B cell (primary cell): Measurements from ENCODE around the gene ALKBH3. TPM values are rescaled to one million over a fixed set of nuclear protein-coding genes. Genes with fewer than 3 reads are reported as not detected.

Source experiments
- ATAC-seq: fragments of 200-7000 bp; cut with Tn5 transposase; one replicate; pipeline ENCODE4 v1.10.0; 2021; ENCODE audit warnings: low read depth, mild to moderate bottlenecking, moderate number of reproducible peaks, moderate library complexity
- CTCF ChIA-PET: fragments of 350-600 bp; sonication (Branson Sonifier 250); formaldehyde crosslinking; loops from one replicate; lab custom pipeline; 2021; ENCODE audit warnings: antibody characterized with exemption, inconsistent platforms; lab: Charles Lee
- POLR2A ChIA-PET: fragments of 350-600 bp; sonication (Branson Sonifier 250); formaldehyde crosslinking; loops from one replicate; lab custom pipeline; 2021; ENCODE audit warnings: antibody characterized with exemption; lab: Charles Lee
- DNase-seq: peaks from one replicate; pipeline ENCODE4 v3.0.0; 2013
- H2AFZ ChIP-seq: 2 replicates; pipeline ENCODE4 v1.6.1; 2012; ENCODE audit warnings: mild to moderate bottlenecking, low read depth, low read length; ENCODE audit not compliant: insufficient read depth, poor library complexity, severe bottlenecking
- H3K27ac ChIP-seq, 2 donors: 1 replicate in 1 of 2; 2 replicates in 1 of 2; pipeline ENCODE4 v1.5.1; 2012 to 2013; ENCODE audit warnings: low read length in 2 of 2, mild to moderate bottlenecking in 2 of 2, moderate library complexity in 1 of 2
- H3K27me3 ChIP-seq, 4 experiments: fragments of 200-600 bp in 1 of 4; sonication (generic) in 1 of 4; replicated peaks in 1 of 4; 1 replicate in 2 of 4; 2 replicates in 2 of 4; pipeline versions ENCODE4 v1.6.1 to v1.7.0; 2013 to 2016; ENCODE audit warnings: low read length in 3 of 4, mild to moderate bottlenecking in 2 of 4, mixed read lengths in 1 of 4, moderate library complexity in 1 of 4; ENCODE audit not compliant: insufficient read depth in 4 of 4, control insufficient read depth in 3 of 4; ENCODE audit errors: control extremely low read depth in 1 of 4
- H3K36me3 ChIP-seq, 2 experiments: replicated peaks in 1 of 2; 1 replicate in 1 of 2; 2 replicates in 1 of 2; pipeline versions ENCODE4 v1.6.1 to v1.7.1; 2013; ENCODE audit warnings: low read length in 1 of 2; ENCODE audit not compliant: insufficient read depth in 2 of 2, control insufficient read depth in 1 of 2; ENCODE audit errors: control extremely low read depth in 1 of 2, extremely low read depth in 1 of 2
- H3K4me1 ChIP-seq, 2 donors: fragments of 200-600 bp in 1 of 2; sonication (generic) in 1 of 2; 1 replicate in 1 of 2; 2 replicates in 1 of 2; pipeline versions ENCODE4 v1.5.1 to v1.6.1; 2013 to 2017; ENCODE audit warnings: low read length in 2 of 2; ENCODE audit not compliant: control insufficient read depth in 2 of 2, insufficient read depth in 2 of 2
- H3K4me2 ChIP-seq: replicated peaks from 2 replicates; pipeline ENCODE3; 2012; ENCODE audit warnings: mild to moderate bottlenecking, low read depth, low read length; ENCODE audit not compliant: poor library complexity, severe bottlenecking
- H3K4me3 ChIP-seq, 5 experiments: fragments of 200-600 bp in 1 of 5; sonication (generic) in 1 of 5; 1 replicate in 3 of 5; 2 replicates in 2 of 5; pipeline versions ENCODE4 v1.5.1 to v1.7.0; 2011 to 2016; ENCODE audit warnings: low read length in 4 of 5, mild to moderate bottlenecking in 4 of 5, low read depth in 2 of 5, control low read depth in 1 of 5, moderate library complexity in 1 of 5; ENCODE audit not compliant: insufficient read depth in 1 of 5; ENCODE audit errors: control extremely low read depth in 1 of 5, extremely low read depth in 1 of 5
- H3K79me2 ChIP-seq: fragments of 200-600 bp; sonication (generic); one replicate; pipeline ENCODE4 v1.6.0; 2016; ENCODE audit warnings: low read length; ENCODE audit not compliant: control insufficient read depth, insufficient read depth
- H3K9ac ChIP-seq: fragments of 200-600 bp; sonication (generic); 2 replicates; pipeline ENCODE4 v1.6.1; 2017; ENCODE audit warnings: mild to moderate bottlenecking, low read length, moderate library complexity
- H3K9me3 ChIP-seq, 3 donors: one replicate each; pipeline versions ENCODE4 v1.6.1 to v1.7.1; 2013; ENCODE audit warnings: low read length in 2 of 3; ENCODE audit not compliant: control insufficient read depth in 2 of 3, insufficient read depth in 1 of 3; ENCODE audit errors: control extremely low read depth in 1 of 3
- H4K20me1 ChIP-seq: 2 replicates; pipeline ENCODE4 v1.6.0; 2012; ENCODE audit warnings: mild to moderate bottlenecking, low read length; ENCODE audit not compliant: insufficient read depth, control insufficient read depth, poor library complexity, severe bottlenecking
- H3K27ac Mint-ChIP-seq: one replicate; pipeline ENCODE4 v1.8.0; 2021; ENCODE audit warnings: mixed read lengths
- H3K27me3 Mint-ChIP-seq: one replicate; pipeline ENCODE4 v1.8.0; 2021; ENCODE audit warnings: mixed read lengths
- H3K4me1 Mint-ChIP-seq: one replicate; pipeline ENCODE4 v1.8.0; 2021; ENCODE audit warnings: mixed read lengths
- H3K4me3 Mint-ChIP-seq: one replicate; pipeline ENCODE4 v1.8.0; 2021; ENCODE audit warnings: mixed read lengths
- H3K9me3 Mint-ChIP-seq: one replicate; pipeline ENCODE4 v1.8.0; 2022; ENCODE audit warnings: mixed read lengths; ENCODE audit not compliant: insufficient read depth
- EZH2 ChIP-seq: IDR thresholded peaks from 2 replicates; pipeline ENCODE4 v1.6.1; 2012; ENCODE audit warnings: borderline replicate concordance, low read depth, mild to moderate bottlenecking, moderate library complexity, low read length; ENCODE audit not compliant: insufficient read depth, poor library complexity, severe bottlenecking
- WGBS: methylation state at CpG from one replicate; pipeline ENCODE4 v1.1.5; 2013; ENCODE audit warnings: missing lambda C conversion rate; ENCODE audit not compliant: insufficient coverage; 5-methylcytosine and 5-hydroxymethylcytosine counted together
- intact Hi-C: fragments of 100-400 bp; cut with micrococcal nuclease; formaldehyde crosslinking; loops from one replicate; pipeline ENCODE4 v1.10.0; 2022
- polyA plus RNA-seq: library from polyadenylated mRNA; depleted of rRNA; stranded (reverse); fragments of >200 nt; gene quantifications from 2 replicates; pipeline ENCODE4 v1.2.3, GENCODE V29; 2012
- total RNA-seq, 2 donors: library from RNA; stranded (reverse); fragments of 120-200 nt in 1 of 2; gene quantifications; 1 replicate in 1 of 2; 2 replicates in 1 of 2; pipeline versions ENCODE4 v1.2.3 to v1.2.4, GENCODE V29; 2013 to 2022
- TF ChIP-seq, protein P1 (sequence below): fragments of 200-600 bp; IDR thresholded peaks from one replicate; pipeline ENCODE4 v1.8.0; 2022; ENCODE audit warnings: antibody characterized with exemption, mild to moderate bottlenecking

ALKBH3 gene
- total and polyA plus RNA-seq, 2 donors (not counting 1 experiment from before 2014, with no cell fraction given): 22.3 to 26.7 TPM

DNA sequence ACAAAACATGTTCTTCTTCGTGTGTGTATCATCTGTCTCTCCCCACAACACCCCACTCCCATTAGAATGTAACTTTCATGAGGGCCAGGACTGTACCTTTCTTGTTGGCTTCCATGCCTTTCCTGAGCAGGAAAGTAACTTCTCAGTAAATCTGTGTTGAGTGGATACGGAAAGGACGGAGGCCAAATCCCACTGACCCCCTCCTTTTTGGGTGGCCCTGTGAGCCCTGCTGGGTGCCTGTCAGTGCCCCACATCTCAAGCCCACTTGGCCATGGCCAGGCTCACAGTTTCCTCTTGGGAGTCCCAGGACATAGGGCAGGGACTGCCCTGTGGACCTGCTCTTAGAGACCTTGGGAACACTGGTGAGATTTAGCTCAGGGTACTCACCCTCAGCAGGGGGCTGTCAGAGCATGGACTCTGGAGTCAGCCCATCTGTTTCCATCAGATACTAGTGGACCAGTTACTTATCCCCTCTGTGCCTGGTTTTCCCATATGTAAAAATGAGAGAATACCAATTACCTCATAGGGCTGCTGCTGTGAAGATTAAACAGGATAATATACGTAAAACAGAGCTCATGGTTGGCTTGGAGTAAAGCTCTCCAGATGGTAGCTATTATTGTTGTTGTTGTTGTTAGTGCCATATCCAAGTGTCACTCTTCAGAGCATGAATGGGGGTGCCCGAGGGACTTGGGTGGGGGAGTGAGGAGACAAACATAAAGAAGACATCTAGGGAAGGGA, 60.8 kb downstream of the ALKBH3 start:
- intact Hi-C loops: no loop called here
- WGBS: 67% methylated on average over 5 of the region's 5 CpGs
- Mint-ChIP-seq H3K4me3 (peak overlapping the region; percentile 90), H3K27ac (no peak overlapping the region), H3K27me3 (peaks cover 37% of the 10 kb centered on the region), H3K9me3 (no peaks in the 10 kb centered on the region), H3K4me1 (peaks cover 14% of the 10 kb centered on the region)
- no peak for DNase-seq
- peak overlapping the region in 1 of 5 experiments; percentile 48 for H3K4me3 ChIP-seq
- H3K4me2 ChIP-seq: peak overlapping the region; percentile 79
- ATAC-seq: no peak
- POLR2A ChIA-PET: no interaction called here
- H3K4me1 ChIP-seq: peaks cover 18 to 23% of the 10 kb centered on the region in 2 donors
- no peak overlapping the region for H3K27ac ChIP-seq
- peak overlapping the region; percentile 68 for H2AFZ ChIP-seq
- no peaks in the 10 kb centered on the region for H4K20me1 ChIP-seq
- H3K9ac ChIP-seq: peak overlapping the region; percentile 48
- H3K27me3 ChIP-seq: peaks cover 0 to 44% (median 14%) of the 10 kb centered on the region in 4 experiments
- TF ChIP-seq EZH2: no peak
- TF ChIP-seq, protein P1, sequence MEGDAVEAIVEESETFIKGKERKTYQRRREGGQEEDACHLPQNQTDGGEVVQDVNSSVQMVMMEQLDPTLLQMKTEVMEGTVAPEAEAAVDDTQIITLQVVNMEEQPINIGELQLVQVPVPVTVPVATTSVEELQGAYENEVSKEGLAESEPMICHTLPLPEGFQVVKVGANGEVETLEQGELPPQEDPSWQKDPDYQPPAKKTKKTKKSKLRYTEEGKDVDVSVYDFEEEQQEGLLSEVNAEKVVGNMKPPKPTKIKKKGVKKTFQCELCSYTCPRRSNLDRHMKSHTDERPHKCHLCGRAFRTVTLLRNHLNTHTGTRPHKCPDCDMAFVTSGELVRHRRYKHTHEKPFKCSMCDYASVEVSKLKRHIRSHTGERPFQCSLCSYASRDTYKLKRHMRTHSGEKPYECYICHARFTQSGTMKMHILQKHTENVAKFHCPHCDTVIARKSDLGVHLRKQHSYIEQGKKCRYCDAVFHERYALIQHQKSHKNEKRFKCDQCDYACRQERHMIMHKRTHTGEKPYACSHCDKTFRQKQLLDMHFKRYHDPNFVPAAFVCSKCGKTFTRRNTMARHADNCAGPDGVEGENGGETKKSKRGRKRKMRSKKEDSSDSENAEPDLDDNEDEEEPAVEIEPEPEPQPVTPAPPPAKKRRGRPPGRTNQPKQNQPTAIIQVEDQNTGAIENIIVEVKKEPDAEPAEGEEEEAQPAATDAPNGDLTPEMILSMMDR: no peak
- CTCF ChIA-PET: no interaction called here
- no peaks in the 10 kb centered on the region for H3K79me2 ChIP-seq
- H3K9me3 ChIP-seq: peaks cover 0 to 17% (median 0%) of the 10 kb centered on the region in 3 donors
- H3K36me3 ChIP-seq: no peaks in the 10 kb centered on the region
